Cortex of kidney (tissue), 1 donor: ENCODE results near the gene PRKCE.
"Not testable (repeated sequence)": the region's sequence is repeated elsewhere in the genome, so short reads cannot be mapped to it uniquely, and the experiment has no call there.

Source experiments
- DNase-seq: peaks from one replicate; lab custom pipeline; 2025; lab: John Stamatoyannopoulos, UW

PRKCE gene

DNA sequence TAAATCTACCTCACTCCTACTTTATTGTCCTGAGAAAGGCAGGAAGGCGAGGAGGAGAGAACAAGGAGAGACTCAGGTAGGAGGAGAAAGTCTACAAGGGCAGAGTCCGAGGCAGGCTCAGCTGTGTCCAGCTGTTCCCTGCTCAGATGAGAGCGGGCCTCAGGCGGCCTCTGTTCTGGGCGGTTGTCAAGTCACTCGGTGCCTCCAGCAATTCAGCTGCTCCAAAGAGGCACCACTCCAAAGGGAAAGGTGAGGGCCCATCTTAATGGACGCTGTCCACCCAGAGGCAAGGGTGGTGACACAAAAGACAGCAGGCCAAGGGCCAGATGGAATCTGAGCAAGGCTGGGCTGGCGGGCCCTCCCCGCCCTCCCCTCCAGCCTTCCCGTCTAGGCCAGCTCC lies 544.3 kb downstream of the PRKCE start:
- DNase-seq = no peak

DNA sequence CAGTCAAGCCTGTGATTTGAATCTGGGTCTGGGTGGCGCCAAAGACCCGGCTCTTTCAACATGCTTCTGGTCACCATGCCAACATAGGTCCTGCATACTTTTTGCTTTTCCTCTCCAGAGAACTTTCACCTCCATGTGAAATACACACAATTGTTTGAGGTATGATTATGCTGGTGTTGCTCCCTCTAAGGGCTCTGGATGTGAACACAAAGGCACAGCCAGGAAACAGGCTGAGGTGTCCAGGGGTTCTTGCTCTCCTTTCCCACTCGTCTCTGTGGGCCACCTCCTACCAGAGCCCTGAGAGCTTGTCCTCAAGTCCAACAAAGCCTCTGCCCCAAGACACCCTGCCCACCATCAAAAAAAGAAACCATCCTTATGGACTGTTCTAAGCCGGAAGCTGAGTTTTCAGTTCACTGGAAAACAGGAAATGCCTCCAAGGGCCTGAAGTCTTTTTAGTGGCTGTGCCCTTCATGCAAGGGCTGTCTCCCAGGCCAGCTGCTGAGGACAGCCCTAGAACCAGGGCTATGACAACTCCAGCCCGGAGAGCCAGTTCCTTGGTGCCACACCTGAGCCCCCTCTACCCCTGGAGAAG lies 545.5 kb downstream of the PRKCE start:
- no peak for DNase-seq

DNA sequence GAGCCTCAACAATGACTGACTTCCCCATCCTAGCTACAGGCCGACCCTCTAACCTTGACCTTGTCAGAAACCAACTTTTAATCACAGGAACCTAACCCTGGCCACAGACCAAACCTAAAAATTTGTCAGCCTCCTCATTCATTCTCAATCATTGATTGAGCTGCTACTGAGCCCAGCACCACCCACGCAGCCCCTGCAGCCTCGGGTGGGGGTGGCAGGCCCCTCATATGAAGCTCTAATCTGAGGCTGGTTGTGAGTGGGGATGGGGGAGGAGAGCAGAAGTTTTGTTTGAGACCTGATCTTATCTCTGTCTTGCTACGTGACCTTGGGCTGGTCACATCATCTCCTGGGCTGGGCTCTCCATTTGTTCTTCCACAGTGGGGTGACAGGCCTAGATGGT lies 546.2 kb downstream of the PRKCE start:
- no peak for DNase-seq

DNA sequence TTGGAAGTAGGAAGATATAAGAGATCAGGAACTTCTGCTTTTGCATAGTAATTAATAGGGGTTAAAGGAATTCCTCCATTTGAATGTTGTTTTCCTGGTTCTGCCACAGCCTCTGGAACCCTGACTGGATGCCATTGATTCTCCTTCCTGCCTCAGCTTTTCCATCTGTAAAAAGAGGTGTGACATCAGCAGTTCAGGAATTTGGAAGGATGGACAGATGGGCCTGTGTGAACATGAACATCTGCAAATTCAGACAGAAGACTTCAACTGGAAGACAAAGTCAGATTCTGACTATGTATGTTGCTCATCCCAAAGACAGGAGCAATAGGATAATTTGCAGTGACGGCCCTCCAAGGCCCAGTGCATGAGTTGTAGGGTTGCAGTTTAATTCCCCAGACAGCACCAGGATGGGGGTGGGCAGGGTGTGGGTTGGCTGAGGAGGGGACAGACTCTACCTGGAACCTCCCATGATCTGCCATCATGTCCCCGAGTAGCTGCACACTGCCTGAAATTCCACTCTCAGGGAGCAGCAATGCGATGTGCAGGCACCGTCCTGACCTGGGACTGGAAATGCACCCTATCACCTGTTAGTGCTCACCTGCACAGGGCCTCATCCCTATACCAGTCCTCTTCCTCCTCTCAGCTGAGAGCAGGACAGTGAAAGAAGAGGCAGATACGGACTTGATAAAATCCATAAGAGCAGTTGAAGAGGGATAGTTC lies 546.8 kb downstream of the PRKCE start:
- DNase-seq = no peak

DNA sequence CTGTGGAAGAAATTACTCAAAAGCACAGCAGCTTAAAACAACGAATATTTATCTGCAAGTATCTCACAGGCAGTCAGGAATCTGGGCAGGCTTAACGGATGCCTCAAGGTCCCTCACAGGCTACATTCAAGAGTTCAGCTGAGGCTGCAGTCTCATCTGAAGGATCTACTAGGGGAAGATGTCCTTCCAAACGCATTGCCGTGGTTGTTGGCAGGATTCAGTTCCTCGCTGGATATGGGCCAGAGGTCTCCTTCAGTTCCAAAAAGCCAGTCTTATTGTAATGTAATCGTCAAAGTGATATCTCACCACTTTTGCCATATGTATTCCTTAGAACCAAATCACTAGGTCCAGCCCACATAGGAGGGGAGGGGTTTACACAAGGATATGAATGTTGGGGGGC lies 547.5 kb downstream of the PRKCE start:
- DNase-seq = no peak

DNA sequence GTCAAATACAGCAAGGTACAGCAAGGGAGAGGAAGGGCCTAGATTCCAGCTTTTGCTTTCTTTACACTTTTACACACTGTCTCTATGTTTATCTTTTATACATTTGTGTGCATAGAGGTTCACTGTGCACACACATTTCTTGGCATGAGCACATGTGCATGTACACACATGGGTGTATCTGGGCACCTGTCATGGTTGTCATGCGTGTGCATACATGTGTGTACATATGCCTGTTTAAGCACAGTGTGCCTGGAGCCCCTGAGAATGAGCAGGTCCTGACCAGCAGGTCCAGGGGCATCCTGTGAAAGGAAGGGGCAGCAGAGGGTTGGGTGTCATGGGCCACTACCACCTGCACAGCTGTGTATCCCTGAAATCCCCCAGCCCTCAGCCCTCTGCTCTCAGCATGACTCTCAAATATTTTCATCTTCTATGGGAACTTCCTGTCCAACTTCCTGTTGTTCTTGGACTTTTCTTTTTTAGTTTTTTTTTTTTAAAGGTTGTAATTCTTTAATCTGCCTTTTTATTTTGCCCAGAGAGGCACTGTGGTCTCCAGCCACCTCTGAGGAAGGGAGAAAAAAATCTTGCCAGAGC lies 548.7 kb downstream of the PRKCE start:
- no peak for DNase-seq

DNA sequence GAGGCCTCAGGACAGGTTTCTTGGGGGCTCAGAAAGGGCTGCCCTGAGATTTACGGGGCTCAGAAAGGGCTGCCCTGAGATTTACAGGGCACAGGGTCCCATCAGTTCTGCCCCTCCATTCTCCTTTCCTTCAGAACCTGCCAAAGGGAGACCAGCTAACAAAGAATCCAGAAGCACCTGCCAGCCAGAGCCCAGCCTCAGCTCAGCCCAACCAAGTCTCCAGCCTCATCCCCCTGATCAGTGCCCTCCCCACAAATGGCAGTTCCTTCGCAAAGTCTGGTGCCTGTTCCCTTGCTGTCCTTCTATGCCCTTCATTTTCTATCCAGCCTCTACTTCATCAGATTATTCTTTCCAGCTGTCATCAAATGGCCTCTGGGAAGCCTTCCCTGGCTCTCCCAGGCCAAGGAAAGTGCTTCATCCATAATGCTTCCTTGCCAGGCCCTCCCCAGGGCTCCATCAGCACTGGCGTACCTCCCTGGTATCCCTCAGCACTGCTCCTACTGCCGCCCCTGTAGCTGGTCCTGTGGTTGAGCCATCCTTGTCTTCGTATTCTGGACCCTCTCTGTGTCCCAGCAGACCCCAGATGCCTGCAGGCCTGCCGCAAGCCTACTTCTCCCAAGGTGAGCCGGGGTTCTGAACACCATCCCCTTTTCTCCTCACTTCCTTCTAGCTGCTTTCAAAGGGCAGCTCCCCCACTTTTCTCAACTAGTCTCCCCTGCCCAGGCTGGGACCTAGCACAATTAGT lies 549.6 kb downstream of the PRKCE start:
- no peak for DNase-seq

DNA sequence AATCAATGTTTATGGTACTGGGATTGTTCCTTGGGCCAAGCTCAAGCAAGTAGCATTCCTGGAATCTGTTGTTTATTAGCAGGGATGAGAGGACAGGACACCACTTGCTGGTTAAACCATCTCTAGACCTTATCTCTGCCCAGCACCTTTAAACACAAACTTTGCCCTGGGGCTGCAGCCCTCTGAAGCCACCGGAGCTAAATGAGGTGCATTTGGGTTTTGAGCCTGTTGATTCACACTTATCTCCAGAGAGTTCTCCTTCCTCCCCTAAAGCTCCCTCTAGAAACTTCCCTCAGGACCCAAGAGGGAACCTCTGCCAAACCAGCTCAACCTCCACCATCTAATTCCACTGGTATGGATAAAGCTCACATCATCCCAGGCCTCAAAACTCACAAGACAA lies 551.0 kb downstream of the PRKCE start:
- DNase-seq = no peak

DNA sequence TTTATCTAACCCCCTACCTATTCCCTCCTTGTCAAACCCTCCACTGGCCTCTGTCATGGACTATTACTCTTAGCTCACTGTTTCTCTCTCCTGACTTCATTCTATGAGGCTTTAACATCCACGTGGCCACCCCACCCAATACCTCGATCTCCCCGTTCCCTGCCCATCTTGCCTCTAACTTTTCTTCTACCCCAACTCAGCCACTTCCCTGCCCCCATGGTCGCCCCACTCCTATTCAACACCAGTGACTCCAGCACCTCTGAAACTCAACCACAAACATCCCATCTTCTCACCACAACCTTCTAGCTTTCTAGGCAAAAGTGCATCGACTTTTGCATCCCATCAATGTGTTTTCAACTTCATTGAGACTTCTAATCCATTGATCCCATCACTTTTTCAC lies 551.5 kb downstream of the PRKCE start:
- DNase-seq = no peak

DNA sequence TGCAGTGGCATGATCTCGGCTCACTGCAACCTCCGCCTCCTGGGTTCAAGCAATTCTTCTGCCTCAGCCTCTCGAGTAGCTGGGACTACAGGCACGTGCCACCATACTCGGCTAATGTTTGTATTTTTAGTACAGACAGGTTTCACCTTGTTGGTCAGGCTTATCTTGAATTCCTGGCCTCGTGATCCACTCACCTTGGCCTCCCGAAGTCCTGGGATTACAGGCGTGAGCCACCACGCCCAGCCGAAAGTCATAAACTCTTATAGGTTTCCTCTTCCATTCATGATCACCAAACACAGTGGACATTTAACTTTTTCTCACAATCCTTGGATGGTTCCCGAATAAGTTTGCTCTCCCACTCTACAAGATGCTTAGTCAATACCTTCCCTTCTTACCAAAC lies 552.2 kb downstream of the PRKCE start:
- not testable (repeated sequence) for DNase-seq

DNA sequence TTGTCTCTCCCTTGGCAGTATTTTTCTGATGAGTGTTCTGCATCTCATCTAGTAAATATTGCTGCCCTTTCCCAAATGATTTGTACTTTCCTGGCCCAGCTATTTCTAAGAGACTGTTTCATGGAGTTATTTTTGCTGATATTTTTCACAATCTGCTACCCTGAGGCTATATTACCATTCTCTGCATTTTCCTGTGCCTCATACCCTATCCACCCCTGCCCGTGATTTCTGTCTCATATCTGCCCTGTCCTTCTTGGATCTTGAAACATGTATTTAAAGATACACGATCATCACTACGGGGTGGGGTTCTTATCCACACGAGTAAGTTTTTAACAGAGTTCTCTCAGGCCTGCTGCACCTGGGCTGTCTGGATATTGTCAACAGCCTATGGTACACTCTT lies 556.1 kb downstream of the PRKCE start:
- no peak for DNase-seq

DNA sequence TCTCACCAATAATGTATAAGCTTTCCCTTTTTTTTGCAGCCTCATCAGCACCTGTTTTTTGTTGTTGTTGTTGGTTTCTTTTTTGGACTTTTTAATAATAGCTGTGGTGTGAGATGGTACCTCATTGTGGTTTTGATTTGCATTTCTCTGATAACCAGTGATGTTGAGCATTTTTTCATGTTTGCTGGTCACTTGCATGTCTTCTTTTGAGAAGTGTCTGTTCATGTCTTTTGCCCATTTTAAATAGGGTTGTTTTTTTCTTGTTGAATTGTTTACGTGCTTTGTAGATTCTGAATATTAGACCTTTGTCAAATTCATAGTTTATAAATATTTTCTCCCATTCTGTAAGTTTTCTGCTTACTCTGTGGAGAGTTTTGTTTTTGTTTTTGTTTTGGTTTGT lies 557.3 kb downstream of the PRKCE start:
- no peak for DNase-seq

DNA sequence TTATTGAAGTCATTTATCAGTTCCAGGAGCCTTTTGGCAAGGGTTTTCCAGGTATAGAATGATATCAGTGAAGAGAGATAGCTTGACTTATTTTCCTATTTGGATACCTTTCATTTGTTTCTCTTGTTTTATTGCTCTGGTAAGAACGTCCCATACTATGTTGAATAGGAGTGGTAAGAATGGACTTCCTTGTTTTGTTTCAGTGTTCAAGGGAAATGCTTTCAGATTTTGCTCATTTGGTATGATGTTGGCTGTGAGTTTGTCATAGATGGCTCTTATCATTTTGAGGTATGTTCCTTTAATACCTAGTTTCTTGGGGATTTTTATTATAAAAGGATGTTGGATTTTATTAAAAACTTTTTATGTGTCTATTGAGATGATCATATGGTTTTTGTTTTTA lies 558.6 kb downstream of the PRKCE start:
- no peak for DNase-seq

DNA sequence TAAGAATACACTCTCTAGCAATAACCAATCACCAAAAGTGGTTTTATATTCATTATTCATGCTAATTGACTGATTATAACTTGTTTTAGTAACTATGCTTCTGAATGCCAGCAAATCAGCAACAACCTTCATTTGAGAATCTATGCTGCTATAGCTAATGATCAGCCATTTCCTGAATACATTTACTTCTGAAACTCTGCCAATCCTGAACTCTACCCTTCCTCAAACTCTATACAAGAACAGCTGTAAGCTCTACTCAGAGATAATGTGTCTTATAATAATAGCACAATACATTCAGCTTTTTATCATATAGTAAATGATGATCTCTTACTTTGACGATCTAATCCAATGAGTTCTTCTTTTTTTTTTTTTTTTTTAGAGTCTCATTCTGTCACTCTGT lies 560.0 kb downstream of the PRKCE start:
- no peak for DNase-seq

DNA sequence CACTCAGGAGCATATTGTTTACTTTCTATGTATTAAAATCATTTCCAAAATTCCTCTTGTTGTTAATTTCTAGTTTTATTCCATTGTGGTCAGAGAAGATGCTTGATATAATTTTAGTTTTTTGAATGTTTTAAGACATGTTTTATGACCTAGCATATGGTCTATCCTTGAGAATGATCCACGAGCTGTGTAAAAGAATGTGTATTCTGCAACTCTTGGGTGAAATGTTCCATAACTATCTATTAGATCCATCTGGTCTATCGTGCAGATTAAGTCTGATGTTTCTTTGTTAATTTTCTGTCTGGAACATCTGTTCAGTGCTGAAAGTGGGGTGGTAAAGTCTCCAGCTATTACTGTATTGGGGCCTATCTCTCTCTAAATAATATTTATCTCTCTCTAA lies 562.4 kb downstream of the PRKCE start:
- DNase-seq = no peak

DNA sequence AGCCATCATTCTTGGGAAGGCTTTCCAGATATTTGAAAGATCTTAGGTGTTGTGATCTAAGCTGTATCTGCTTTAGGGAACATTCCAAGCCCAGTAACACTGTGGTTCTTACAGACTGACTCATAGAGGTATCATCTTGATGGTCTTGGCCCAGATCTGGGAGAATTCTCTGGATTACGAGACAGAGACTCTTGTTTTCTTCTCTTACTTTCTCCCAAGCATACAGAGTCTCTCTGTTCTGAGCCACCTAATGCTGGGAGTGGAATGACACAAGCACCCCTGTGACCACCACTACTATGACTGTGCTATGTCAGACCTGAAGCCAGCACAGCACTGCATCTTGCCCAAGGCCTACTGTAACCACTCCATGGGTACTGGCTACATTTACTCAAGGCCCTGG lies 564.7 kb downstream of the PRKCE start:
- no peak for DNase-seq

DNA sequence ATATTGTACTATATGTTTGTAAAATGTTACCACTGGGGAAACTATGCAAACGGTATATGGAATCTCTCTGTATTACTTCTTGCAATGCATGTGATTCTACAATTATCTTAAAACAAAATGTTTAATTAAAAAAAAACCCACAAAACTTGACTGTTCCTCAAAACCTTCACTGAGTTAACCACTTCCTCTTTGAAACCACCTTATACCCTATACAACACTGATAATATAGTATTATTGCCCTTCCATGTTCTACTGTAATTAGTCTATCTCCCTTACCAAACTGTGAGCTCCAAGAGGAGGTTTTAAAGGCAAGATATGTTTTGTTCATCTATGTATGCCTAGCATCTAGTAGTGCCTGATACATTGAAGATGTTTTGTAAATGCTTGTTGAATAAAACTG lies 572.0 kb downstream of the PRKCE start:
- DNase-seq = not testable (repeated sequence)

DNA sequence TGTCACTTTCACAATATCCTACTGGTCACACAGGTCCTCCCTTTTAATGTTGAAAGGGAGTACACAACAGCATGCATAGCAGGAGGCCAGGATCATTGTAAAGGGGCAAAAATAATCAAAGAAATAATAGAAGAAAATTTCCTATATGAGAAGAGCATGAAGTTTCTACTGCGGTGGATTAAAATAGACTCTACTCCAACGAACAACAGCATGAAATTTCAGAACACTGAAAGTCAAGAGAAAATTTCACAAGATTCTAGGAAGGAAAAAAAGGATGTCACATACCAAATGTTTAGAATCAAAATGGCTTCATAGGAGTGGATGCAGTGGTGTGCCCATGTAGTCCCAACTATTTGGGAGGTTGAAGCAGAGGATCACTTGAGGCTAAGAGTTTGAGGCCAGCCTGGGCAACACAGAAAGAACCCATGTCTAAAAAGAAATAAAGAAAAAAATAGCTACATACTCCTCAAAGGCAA lies 573.7 kb downstream of the PRKCE start:
- no peak for DNase-seq

DNA sequence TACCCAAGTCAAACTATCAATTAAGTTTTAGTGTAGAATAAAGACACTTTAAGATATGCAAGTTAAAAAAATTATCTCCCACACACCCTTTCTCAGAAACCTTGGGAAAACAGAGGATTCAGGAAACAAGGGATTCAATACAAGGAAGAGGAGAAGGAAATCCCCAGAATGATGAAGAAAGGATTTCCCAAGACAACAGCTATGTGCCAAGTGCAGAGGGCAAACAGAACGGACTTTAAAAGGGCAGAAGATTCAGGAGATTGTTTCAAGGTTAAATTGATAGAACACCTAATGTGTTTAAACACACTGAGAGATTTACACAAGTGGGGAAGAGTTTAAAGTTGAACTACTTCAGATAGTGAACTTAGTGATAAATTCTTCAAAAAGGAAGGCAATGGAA lies 574.3 kb downstream of the PRKCE start:
- no peak for DNase-seq

DNA sequence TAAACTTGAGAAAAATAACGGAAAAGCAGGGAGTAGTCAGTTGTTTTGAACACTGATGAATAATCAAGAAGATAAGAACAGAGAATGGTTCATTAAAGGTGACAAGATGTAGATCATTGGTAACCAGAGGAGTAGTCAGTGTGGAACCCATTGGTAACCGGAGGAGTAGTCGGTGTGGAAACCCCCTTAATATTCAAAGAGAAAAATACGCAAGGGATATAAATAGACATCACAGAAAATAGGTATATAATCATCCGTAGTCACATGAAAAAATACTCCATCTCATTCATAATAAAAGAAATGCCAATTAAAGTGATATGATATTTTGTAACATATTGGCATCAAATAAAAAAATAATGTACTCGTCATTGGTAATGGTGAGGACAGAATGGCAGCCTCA lies 575.1 kb downstream of the PRKCE start:
- DNase-seq = no peak

DNA sequence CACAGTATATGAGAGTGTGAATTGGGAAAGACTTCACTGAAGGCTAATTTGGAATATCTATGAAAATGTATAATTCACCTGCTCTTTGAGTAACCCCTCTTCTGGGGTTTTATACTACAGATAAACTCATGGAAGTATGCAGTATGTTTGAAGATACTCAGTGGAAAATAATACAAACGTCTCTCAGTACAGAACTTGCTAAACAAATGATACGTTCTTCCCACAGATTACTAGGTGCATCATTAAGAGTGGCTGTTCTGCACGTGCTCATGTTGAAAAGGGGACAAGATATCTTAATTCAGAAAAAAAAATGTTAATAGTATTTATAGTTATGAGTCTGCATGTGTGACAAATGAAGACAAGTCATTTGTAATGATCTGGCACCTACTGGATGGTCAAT lies 575.5 kb downstream of the PRKCE start:
- no peak for DNase-seq

DNA sequence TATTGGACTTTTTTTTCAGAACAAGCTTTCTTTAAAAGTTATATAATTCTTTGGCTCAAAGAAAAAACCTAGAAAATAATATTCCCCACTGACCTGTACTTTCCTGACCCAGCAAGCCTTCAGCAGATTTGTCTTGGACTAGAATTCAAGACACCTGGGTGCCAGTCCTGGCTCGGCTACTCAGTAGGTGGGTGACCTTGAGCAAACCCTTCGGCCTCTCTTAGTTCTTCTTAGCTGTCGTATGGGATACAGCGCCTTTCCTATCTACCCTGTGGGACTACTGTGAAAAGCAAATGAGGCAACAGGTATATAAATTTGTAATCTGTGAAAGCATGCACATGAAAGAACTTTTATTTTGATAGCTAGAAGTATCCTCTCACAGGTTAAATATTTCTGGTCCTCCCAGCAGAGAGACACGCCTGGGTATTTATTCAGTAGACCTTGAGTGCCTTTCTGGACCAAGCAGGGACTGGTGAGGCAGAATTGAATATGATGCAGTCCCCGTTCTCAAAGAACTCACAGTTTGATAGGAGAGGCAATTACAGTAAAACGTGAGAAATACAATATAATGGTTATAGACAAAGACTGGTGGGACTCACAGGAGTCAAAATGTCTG lies 576.3 kb downstream of the PRKCE start:
- no peak for DNase-seq
